Upper lobe of left lung (tissue), 6 donors: ENCODE results near the gene HERPUD1. TPM values are rescaled to one million over a fixed set of nuclear protein-coding genes. Genes with fewer than 3 reads are reported as not detected.

Experiments used
- ATAC-seq, 2 donors: fragments of 200-7000 bp; cut with Tn5 transposase; one replicate each; pipeline ENCODE4 v1.9.1; 2022; ENCODE audit warnings: mild to moderate bottlenecking in 2 of 2, moderate library complexity in 2 of 2; ENCODE audit not compliant: low FRiP score in 2 of 2
- DNase-seq, 2 donors: peaks; one replicate each; pipeline ENCODE4 v3.0.0-alpha.2; 2019 to 2020
- H3K27ac ChIP-seq, 4 donors: fragments of 200-600 bp; sonication (generic); one replicate each; pipeline ENCODE4 v1.5.1; 2016 to 2019
- H3K27me3 ChIP-seq, 4 donors: fragments of 200-600 bp; sonication (generic); one replicate each; pipeline ENCODE4 v1.5.1; 2017 to 2019
- H3K36me3 ChIP-seq, 4 donors: fragments of 200-600 bp; sonication (generic); one replicate each; pipeline ENCODE4 v1.5.1; 2016 to 2019
- H3K4me1 ChIP-seq, 4 donors: fragments of 200-600 bp; sonication (generic); one replicate each; pipeline ENCODE4 v1.5.1; 2018 to 2019
- H3K4me3 ChIP-seq, 4 donors: fragments of 200-600 bp; sonication (generic); one replicate each; pipeline ENCODE4 v1.5.1; 2017 to 2019; ENCODE audit warnings: mild to moderate bottlenecking in 2 of 4, moderate library complexity in 1 of 4
- H3K9me3 ChIP-seq, 4 donors: fragments of 200-600 bp; sonication (generic); one replicate each; pipeline ENCODE4 v1.5.1; 2018 to 2019
- EP300 ChIP-seq, 4 donors: sonication (generic); formaldehyde crosslinking; IDR thresholded peaks; one replicate each; pipeline ENCODE4 v1.5.1; 2017; ENCODE audit warnings: antibody characterized with exemption in 4 of 4, control low read depth in 2 of 4
- POLR2A ChIP-seq, 4 donors: fragments of 450-650 bp; IDR thresholded peaks; one replicate each; pipeline ENCODE4 v1.5.1; 2016 to 2017; ENCODE audit warnings: antibody characterized with exemption in 4 of 4, mild to moderate bottlenecking in 2 of 4
- POLR2AphosphoS5 ChIP-seq, 2 donors: sonication (generic); formaldehyde crosslinking; IDR thresholded peaks; one replicate each; pipeline ENCODE4 v1.5.1; 2017; ENCODE audit warnings: antibody characterized with exemption in 2 of 2
- WGBS, 2 donors: methylation state at CpG; one replicate each; pipeline ENCODE4 v1.1.5; 2017 to 2018; 5-methylcytosine and 5-hydroxymethylcytosine counted together
- total RNA-seq, 6 donors: library from RNA; depleted of rRNA in 4 of 6; stranded (reverse); fragments of >200 nt in 4 of 6; gene quantifications; one replicate each; pipeline versions ENCODE4 v1.1.0 to v1.2.1, GENCODE V29; 2016 to 2021
- TF ChIP-seq, protein P1 (sequence below), 6 experiments: fragments of 450-650 bp in 4 of 6; fragments of 200-600 bp in 2 of 6; sonication (generic) in 2 of 6; IDR thresholded peaks; one replicate each; pipeline ENCODE4 v1.5.1; 2016 to 2019; ENCODE audit warnings: antibody characterized with exemption in 6 of 6
- donor health status: DM: no; HTN: no; CAD: no; lungs with moderate emphysema.
- donor health status: DM: no; HTN: yes; CAD: no; lungs with severe emphysema.

Gene HERPUD1
- total RNA-seq, 6 donors from 2014 or later: 81.0 to 283 (median 196) TPM

DNA sequence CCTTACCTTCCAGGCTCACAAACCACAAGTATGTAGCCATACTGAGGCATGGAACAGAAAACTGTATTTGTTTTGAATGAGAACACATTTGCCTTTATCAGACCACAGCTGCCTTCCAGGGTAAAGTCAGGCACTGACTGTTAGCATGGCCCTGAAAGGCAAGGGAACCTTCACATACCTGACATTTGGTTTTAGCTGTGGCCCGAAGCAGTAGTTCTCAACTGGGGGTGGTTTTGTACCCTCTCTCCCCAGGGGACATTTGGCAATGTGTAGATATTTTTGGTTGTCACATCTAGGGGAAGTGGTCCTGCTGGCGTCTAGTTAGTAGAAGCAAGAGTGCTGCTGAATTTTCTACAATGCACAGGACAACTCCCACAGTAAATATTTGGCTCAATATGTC lies 9.2 kb downstream of the HERPUD1 start:
- Histone ChIP-seq H3K4me3 (no peak overlapping the region), H3K36me3 (peaks cover 90 to 99% (median 93%) of the 10 kb centered on the region in 4 donors), H3K27ac (peak overlapping the region in 1 of 4 donors; percentile 5), H3K9me3 (no peaks in the 10 kb centered on the region), H3K27me3 (no peaks in the 10 kb centered on the region), H3K4me1 (peaks cover 29 to 59% (median 42%) of the 10 kb centered on the region in 4 donors)
- TF ChIP-seq POLR2A (IDR thresholded peaks at IDR 0.05) (no peak), POLR2AphosphoS5 (IDR thresholded peaks at IDR 0.05) (no peak), EP300 (IDR thresholded peaks at IDR 0.05) (no peak)
- TF ChIP-seq, protein P1, sequence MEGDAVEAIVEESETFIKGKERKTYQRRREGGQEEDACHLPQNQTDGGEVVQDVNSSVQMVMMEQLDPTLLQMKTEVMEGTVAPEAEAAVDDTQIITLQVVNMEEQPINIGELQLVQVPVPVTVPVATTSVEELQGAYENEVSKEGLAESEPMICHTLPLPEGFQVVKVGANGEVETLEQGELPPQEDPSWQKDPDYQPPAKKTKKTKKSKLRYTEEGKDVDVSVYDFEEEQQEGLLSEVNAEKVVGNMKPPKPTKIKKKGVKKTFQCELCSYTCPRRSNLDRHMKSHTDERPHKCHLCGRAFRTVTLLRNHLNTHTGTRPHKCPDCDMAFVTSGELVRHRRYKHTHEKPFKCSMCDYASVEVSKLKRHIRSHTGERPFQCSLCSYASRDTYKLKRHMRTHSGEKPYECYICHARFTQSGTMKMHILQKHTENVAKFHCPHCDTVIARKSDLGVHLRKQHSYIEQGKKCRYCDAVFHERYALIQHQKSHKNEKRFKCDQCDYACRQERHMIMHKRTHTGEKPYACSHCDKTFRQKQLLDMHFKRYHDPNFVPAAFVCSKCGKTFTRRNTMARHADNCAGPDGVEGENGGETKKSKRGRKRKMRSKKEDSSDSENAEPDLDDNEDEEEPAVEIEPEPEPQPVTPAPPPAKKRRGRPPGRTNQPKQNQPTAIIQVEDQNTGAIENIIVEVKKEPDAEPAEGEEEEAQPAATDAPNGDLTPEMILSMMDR (IDR thresholded peaks at IDR 0.05): no peak
- DNase-seq (no peak), ATAC-seq (no peak)
- WGBS, 2 donors: 62 to 72% methylated on average over 2 of the region's 2 CpGs

DNA sequence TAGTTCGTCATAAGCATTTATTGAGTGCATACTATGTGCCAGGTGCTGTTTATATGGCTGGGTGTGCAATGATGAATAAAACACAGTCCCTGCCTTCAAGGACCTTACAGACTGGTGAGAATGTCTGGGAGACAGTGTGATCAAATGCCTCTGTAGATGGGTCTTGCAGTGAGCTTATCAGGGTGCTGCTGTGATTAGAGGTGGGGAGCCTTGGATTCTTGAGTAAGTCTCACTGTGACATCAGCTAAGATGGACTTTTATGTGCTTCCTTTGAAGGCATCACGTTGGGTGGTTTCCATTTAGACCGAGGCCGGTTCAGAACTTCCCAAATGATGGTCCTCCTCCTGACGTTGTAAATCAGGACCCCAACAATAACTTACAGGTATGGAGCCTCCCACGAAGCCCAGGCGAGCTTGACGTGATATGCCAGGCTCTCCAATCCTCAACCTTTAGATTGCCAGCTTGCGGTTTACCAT lies 10.0 kb downstream of the HERPUD1 start:
- TF ChIP-seq POLR2A (IDR thresholded peaks at IDR 0.05) (no peak), POLR2AphosphoS5 (IDR thresholded peaks at IDR 0.05) (no peak), EP300 (IDR thresholded peaks at IDR 0.05) (no peak)
- TF ChIP-seq, protein P1 (IDR thresholded peaks at IDR 0.05): no peak
- 65 to 81% methylated on average over 6 to 9 of the region's 9 CpGs for WGBS, 2 donors
- no peaks in the 10 kb centered on the region for H3K9me3 ChIP-seq
- peaks cover 84 to 96% (median 88%) of the 10 kb centered on the region in 4 donors for H3K36me3 ChIP-seq
- no peak overlapping the region for H3K4me3 ChIP-seq
- no peak for DNase-seq
- H3K27me3 ChIP-seq: no peaks in the 10 kb centered on the region
- H3K4me1 ChIP-seq: peaks cover 23 to 51% (median 37%) of the 10 kb centered on the region in 4 donors
- no peak for ATAC-seq
- peak overlapping the region in 1 of 4 donors; percentile 16 for H3K27ac ChIP-seq

DNA sequence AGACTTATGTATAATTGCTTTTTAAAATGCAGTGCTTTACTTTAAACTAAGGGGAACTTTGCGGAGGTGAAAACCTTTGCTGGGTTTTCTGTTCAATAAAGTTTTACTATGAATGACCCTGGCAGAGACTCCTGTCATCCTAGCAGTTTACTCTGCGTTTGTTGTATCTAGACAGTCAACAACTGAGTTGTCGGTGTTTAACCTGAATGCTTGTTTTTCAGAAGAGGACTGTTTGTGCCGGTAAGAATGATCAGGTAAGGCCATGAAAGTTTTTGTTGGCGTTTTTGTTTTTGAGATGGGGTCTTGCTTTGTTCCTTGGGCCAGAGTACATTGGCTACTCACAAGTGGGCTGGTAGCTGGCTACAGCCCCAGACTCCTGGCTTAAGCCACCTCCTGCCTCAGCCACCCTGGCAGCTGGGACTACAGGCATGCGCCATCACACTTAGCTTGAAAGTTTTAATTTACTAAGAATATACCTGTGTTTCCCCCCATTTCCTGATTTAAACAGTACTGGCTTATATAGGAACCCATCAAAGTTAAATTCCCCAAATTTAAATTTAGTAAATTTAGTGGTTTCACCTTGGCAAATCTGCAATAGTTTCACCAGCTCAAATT lies 11.9 kb downstream of the HERPUD1 start:
- TF ChIP-seq, protein P1 (IDR thresholded peaks at IDR 0.05): no peak
- TF ChIP-seq POLR2A (IDR thresholded peaks at IDR 0.05) (no peak), POLR2AphosphoS5 (IDR thresholded peaks at IDR 0.05) (no peak), EP300 (IDR thresholded peaks at IDR 0.05) (no peak)
- no peak overlapping the region for H3K27ac ChIP-seq
- DNase-seq (no peak), ATAC-seq (no peak)
- no peak overlapping the region for H3K4me3 ChIP-seq
- no peaks in the 10 kb centered on the region for H3K9me3 ChIP-seq
- peaks cover 15 to 31% (median 17%) of the 10 kb centered on the region in 4 donors for H3K4me1 ChIP-seq
- WGBS, 2 donors: 84 to 88% methylated on average over 6 of the region's 6 CpGs
- H3K36me3 ChIP-seq: peaks cover 64 to 91% (median 69%) of the 10 kb centered on the region in 4 donors
- no peaks in the 10 kb centered on the region for H3K27me3 ChIP-seq

DNA sequence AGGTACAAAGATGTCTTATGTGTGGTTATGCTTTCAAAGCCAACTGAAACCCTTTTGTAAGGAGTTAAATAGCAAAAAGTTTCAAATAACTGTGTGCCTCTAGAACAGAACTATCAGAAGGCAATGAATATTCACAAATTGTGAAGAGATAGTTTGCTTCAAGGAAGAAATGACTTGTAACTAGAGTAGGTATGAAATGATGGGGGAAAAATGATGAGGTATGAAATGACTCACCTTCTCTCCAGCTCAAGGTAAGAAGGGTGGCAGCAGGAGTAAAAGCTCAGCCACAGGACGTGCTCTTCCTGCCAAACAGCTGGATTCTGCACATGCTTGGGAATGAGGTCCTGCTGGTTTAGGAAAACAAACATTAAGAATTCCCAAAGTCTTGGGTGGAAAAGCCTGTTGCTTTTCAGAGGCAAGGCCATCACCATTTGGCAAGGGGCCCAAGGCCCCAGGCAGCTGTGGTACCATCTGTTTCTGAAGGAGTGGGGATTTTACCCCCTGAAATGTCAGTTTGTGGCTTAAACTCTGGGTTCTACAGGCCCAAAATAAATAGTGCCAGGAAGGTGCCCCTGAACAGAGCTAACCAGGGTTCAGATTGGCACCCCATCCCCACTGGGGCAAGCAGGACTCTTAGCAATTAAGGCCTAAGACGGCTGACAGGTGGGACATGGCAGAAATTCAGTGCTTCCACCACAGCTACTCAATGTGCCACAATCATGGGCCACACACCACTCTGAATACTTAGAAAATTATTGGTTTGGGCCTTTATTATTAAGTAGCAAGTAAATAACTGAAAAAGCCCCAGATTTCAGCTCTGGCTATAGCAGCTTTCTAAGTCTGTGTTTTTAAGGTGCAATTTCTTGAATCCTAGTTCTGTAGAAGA lies 13.3 kb downstream of the HERPUD1 start:
- no peaks in the 10 kb centered on the region for H3K9me3 ChIP-seq
- H3K27ac ChIP-seq: peak overlapping the region in 3 of 4 donors; percentile 21 to 40 (median 39)
- TF ChIP-seq, protein P1 (IDR thresholded peaks at IDR 0.05): no peak
- TF ChIP-seq POLR2A (IDR thresholded peaks at IDR 0.05) (no peak), EP300 (IDR thresholded peaks at IDR 0.05) (no peak), POLR2AphosphoS5 (IDR thresholded peaks at IDR 0.05) (no peak)
- ATAC-seq: no peak
- H3K27me3 ChIP-seq: no peaks in the 10 kb centered on the region
- no peak for DNase-seq
- H3K36me3 ChIP-seq: peaks cover 53 to 78% (median 56%) of the 10 kb centered on the region in 4 donors
- H3K4me3 ChIP-seq: no peak overlapping the region
- peaks cover 4 to 19% (median 10%) of the 10 kb centered on the region in 4 donors for H3K4me1 ChIP-seq
- 59 to 64% methylated on average over 2 of the region's 2 CpGs for WGBS, 2 donors
